HepG2 (cell line): Measurements from ENCODE around the gene ZFP64. TPM values are rescaled to one million over a fixed set of nuclear protein-coding genes. Genes with fewer than 3 reads are reported as not detected.

Experiments
- ATAC-seq: fragments of 200-7000 bp; cut with Tn5 transposase; 3 replicates; pipeline ENCODE4 v1.9.1; 2020; ENCODE audit warnings: mild to moderate bottlenecking, moderate library complexity
- BruUV-seq: library from RNA; stranded (reverse); fragments of 400-500 nt; replicated peaks from 2 replicates; lab custom pipeline; 2021; lab: Mats Ljungman, UMichigan
- CTCF ChIA-PET: fragments of 300-600 bp; formaldehyde crosslinking; extraction: SDS; loops from one replicate; lab custom pipeline; 2021; ENCODE audit warnings: low total read pairs, inconsistent platforms, low intra/inter-chr PET ratio; lab: Yijun Ruan, JAX
- POLR2A ChIA-PET: fragments of 350-600 bp; sonication (Branson Sonifier 250); formaldehyde crosslinking; loops from one replicate; lab custom pipeline; 2020; ENCODE audit warnings: antibody characterized with exemption, inconsistent platforms; lab: Yijun Ruan, JAX
- DNase-seq: peaks from one replicate; pipeline ENCODE4 v3.0.0-alpha.2; 2015; ENCODE audit warnings: low spot score
- FAIRE-seq: peaks from 3 replicates; lab custom pipeline; 2011; peaks lifted over from hg19 to GRCh38; lab: Jason Lieb, UNC
- H2AFZ ChIP-seq: one replicate; pipeline ENCODE4 v1.6.1; 2011; ENCODE audit warnings: low read length, inconsistent platforms
- H3K27ac ChIP-seq: fragments of 300-600 bp; 3 replicates; pipeline ENCODE4 v1.8.0; 2011; ENCODE audit warnings: mixed run types, mild to moderate bottlenecking, mixed read lengths, low read length, inconsistent platforms; ENCODE audit not compliant: insufficient read depth; ENCODE audit errors: extremely low read length
- H3K27me3 ChIP-seq, 2 experiments: fragments of 200-600 bp in 1 of 2; 2 replicates in 1 of 2; 3 replicates in 1 of 2; pipeline versions ENCODE4 v1.6.0 to v1.8.0; 2011; ENCODE audit warnings: low read length in 2 of 2, mild to moderate bottlenecking in 2 of 2, moderate library complexity in 2 of 2, inconsistent platforms in 1 of 2; ENCODE audit not compliant: insufficient read depth in 2 of 2, control insufficient read depth in 1 of 2
- H3K36me3 ChIP-seq, 2 experiments: fragments of 200-600 bp in 1 of 2; replicated peaks in 1 of 2; 2 replicates in 1 of 2; 3 replicates in 1 of 2; pipeline versions ENCODE4 v1.5.1 to v1.8.0; 2011; ENCODE audit warnings: low read length in 2 of 2, inconsistent platforms in 1 of 2; ENCODE audit not compliant: insufficient read depth in 2 of 2, control insufficient read depth in 1 of 2
- H3K4me1 ChIP-seq: 2 replicates; pipeline ENCODE4 v1.5.1; 2012; ENCODE audit warnings: low read length, inconsistent platforms; ENCODE audit not compliant: insufficient read depth
- H3K4me2 ChIP-seq: 2 replicates; pipeline ENCODE4 v1.6.0; 2011; ENCODE audit warnings: low read depth, low read length, inconsistent platforms
- H3K4me3 ChIP-seq, 3 experiments: fragments of 200-600 bp in 1 of 3; sonication (generic), shearing (Covaris generic) in 1 of 3; replicated peaks in 1 of 3; 2 replicates each; pipeline ENCODE4 v1.5.1; 2011 to 2016; ENCODE audit warnings: low read length in 3 of 3, inconsistent platforms in 2 of 3, low read depth in 2 of 3, mild to moderate bottlenecking in 2 of 3, control low read depth in 1 of 3, mixed read lengths in 1 of 3; ENCODE audit not compliant: insufficient read depth in 1 of 3
- H3K79me2 ChIP-seq: one replicate; pipeline ENCODE4 v1.6.1; 2011; ENCODE audit warnings: low read length, inconsistent platforms; ENCODE audit not compliant: insufficient read depth
- H3K9ac ChIP-seq: 2 replicates; pipeline ENCODE4 v1.6.0; 2011; ENCODE audit warnings: mild to moderate bottlenecking, low read depth, low read length, inconsistent platforms; ENCODE audit not compliant: insufficient read depth
- H3K9me3 ChIP-seq: 2 replicates; pipeline ENCODE4 v1.5.1; 2012; ENCODE audit warnings: mild to moderate bottlenecking, low read length
- H4K20me1 ChIP-seq: 2 replicates; pipeline ENCODE4 v1.6.0; 2011; ENCODE audit warnings: inconsistent platforms, mild to moderate bottlenecking, low read length, moderate library complexity; ENCODE audit not compliant: insufficient read depth
- BCL6 ChIP-seq: IDR thresholded peaks from 2 replicates; pipeline ENCODE4 v1.6.1; 2016; ENCODE audit warnings: missing genetic modification reagents, missing compliant biosample characterization
- FOXA1 ChIP-seq, 2 experiments: fragments of 450-650 bp in 1 of 2; sonication (generic) in 1 of 2; formaldehyde crosslinking in 1 of 2; IDR thresholded peaks; 2 replicates each; pipeline versions ENCODE4 v1.4.0 to v1.6.1; 2016 to 2020; ENCODE audit warnings: missing genetic modification reagents in 1 of 2
- GZF1 ChIP-seq: sonication (generic); formaldehyde crosslinking; IDR thresholded peaks from 2 replicates; pipeline ENCODE4 v1.5.1; 2020; ENCODE audit warnings: mild to moderate bottlenecking, missing genetic modification reagents
- MEIS1 ChIP-seq: sonication (generic); formaldehyde crosslinking; IDR thresholded peaks from 2 replicates; pipeline ENCODE4 v1.9.0; 2021; ENCODE audit warnings: mild to moderate bottlenecking, missing genetic modification reagents, moderate library complexity, borderline replicate concordance
- SMC3 ChIP-seq: IDR thresholded peaks from 2 replicates; pipeline ENCODE4 v1.6.1; 2011; ENCODE audit warnings: low read length, improper control_type of control experiment
- SRSF4 ChIP-seq: fragments of 200-400 bp; formaldehyde crosslinking; IDR thresholded peaks from one replicate; pipeline ENCODE4 v1.6.1; 2018; ENCODE audit warnings: mild to moderate bottlenecking, low read depth, low read length, moderate library complexity; ENCODE audit not compliant: poor library complexity, severe bottlenecking
- TGIF2 ChIP-seq: IDR thresholded peaks from 2 replicates; pipeline ENCODE4 v1.6.1; 2016; ENCODE audit warnings: control low read depth, missing compliant biosample characterization
- ZNF777 ChIP-seq: sonication (generic); formaldehyde crosslinking; IDR thresholded peaks from 2 replicates; pipeline ENCODE4 v1.4.0; 2020; ENCODE audit warnings: missing genetic modification reagents
- WGBS: methylation state at CpG from one replicate; pipeline ENCODE4 v1.1.6; 2017; ENCODE audit warnings: low lambda C conversion rate; 5-methylcytosine and 5-hydroxymethylcytosine counted together
- in situ Hi-C: cut with HindIII; loops from 2 replicates; pipeline ENCODE4 v1.10.0; 2017; ENCODE audit warnings: low pct_unique_long_range_greater_than_20kb; ENCODE audit not compliant: extremely low pct_ligation_motif_present
- intact Hi-C: fragments of 100-400 bp; cut with micrococcal nuclease; formaldehyde crosslinking; loops from one replicate; pipeline ENCODE4 v1.10.0; 2022; ENCODE audit not compliant: unreplicated experiment
- polyA plus RNA-seq, 8 experiments: library from polyadenylated mRNA; depleted of rRNA in 3 of 8; stranded (reverse) in 7 of 8; unstranded in 1 of 8; fragments of >200 nt; fragmentation: Illumina TruSeq in 4 of 8; extraction: Trizol in 4 of 8; gene quantifications; 2 replicates each; pipeline versions ENCODE4 v1.2.1 to v1.2.3, GENCODE V29; 2011 to 2016; ENCODE audit warnings: low read depth in 4 of 8, missing spikeins in 1 of 8, mixed read lengths in 1 of 8; ENCODE audit not compliant: insufficient read depth in 1 of 8
- total RNA-seq, 5 experiments: library from RNA; depleted of rRNA; stranded (reverse); fragments of >200 nt; fragmentation: Illumina TruSeq; extraction: Trizol; gene quantifications; 2 replicates each; pipeline ENCODE4 v1.2.3, GENCODE V29; 2016; ENCODE audit warnings: low read depth in 1 of 5
- TF ChIP-seq, protein P1 (sequence below): sonication (generic); formaldehyde crosslinking; IDR thresholded peaks from 2 replicates; pipeline ENCODE4 v1.4.0; 2020; ENCODE audit warnings: missing genetic modification reagents
- TF ChIP-seq, protein P2 (sequence below): sonication (generic); formaldehyde crosslinking; IDR thresholded peaks from 2 replicates; pipeline ENCODE4 v1.5.1; 2020; ENCODE audit warnings: mild to moderate bottlenecking, missing genetic modification reagents, borderline replicate concordance
- TF ChIP-seq, protein P3 (sequence below): sonication (generic); formaldehyde crosslinking; IDR thresholded peaks from 2 replicates; pipeline ENCODE4 v1.4.0; 2020; ENCODE audit warnings: missing genetic modification reagents, low read depth, mild to moderate bottlenecking, borderline replicate concordance
- TF ChIP-seq, protein P4 (sequence below): sonication (generic); formaldehyde crosslinking; IDR thresholded peaks from 2 replicates; pipeline ENCODE4 v1.4.0; 2020; ENCODE audit warnings: missing genetic modification reagents

Gene ZFP64
- total and polyA plus RNA-seq, 2 of the 13 experiments (the other 11 are each of a cell fraction or from before 2014, with no cell fraction given), result 12.0 to 24.3 TPM

DNA sequence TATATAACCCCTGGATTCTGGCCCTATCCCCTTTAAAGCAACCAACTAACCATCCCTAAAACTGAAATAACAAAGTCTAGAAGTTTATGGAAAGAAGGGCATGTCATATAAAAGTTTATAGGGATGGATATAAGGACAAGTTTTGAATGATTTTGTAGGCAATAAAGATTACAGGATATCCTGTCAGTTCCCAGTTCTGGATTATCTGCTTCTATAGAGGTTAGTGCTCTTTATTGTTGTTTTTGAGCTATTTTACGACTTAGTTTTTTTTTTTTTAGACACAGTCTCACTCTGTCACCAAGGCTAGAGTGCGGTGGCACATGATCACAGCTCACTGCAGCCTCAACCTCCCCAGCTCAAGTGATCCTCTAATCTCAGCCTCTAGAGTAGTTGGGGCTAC lies 48.3 kb downstream of the ZFP64 start:
- Histone ChIP-seq H3K9me3 (no peaks in the 10 kb centered on the region), H2AFZ (no peak overlapping the region), H3K9ac (no peak overlapping the region), H3K4me2 (no peak overlapping the region), H3K4me1 (no peaks in the 10 kb centered on the region), H3K27me3 (no peaks in the 10 kb centered on the region), H3K36me3 (no peaks in the 10 kb centered on the region), H3K79me2 (no peaks in the 10 kb centered on the region), H3K4me3 (no peak overlapping the region), H3K27ac (no peak overlapping the region), H4K20me1 (no peaks in the 10 kb centered on the region)
- POLR2A ChIA-PET, result no interaction called here
- BruUV-seq, result no TSS peak
- FAIRE-seq (no peak), DNase-seq (no peak), ATAC-seq (no peak)
- intact Hi-C loops (no loop called here), in situ Hi-C loops (no loop called here)
- CTCF ChIA-PET, result no interaction called here
- 89% methylated on average over 2 of the region's 2 CpGs for WGBS
- TF ChIP-seq MEIS1 (CRISPR knock-in tag), result no peak
- no peak for TF ChIP-seq TGIF2 (CRISPR knock-in tag)
- no peak for TF ChIP-seq FOXA1 (IDR thresholded peaks at IDR 0.05)
- TF ChIP-seq FOXA1 (CRISPR knock-in tag; IDR thresholded peaks at IDR 0.05), result no peak
- no peak for TF ChIP-seq GZF1 (CRISPR knock-in tag)
- no peak for TF ChIP-seq SMC3
- no peak for TF ChIP-seq SRSF4
- TF ChIP-seq, protein P1, sequence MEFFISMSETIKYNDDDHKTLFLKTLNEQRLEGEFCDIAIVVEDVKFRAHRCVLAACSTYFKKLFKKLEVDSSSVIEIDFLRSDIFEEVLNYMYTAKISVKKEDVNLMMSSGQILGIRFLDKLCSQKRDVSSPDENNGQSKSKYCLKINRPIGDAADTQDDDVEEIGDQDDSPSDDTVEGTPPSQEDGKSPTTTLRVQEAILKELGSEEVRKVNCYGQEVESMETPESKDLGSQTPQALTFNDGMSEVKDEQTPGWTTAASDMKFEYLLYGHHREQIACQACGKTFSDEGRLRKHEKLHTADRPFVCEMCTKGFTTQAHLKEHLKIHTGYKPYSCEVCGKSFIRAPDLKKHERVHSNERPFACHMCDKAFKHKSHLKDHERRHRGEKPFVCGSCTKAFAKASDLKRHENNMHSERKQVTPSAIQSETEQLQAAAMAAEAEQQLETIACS, result no peak
- TF ChIP-seq, protein P2, sequence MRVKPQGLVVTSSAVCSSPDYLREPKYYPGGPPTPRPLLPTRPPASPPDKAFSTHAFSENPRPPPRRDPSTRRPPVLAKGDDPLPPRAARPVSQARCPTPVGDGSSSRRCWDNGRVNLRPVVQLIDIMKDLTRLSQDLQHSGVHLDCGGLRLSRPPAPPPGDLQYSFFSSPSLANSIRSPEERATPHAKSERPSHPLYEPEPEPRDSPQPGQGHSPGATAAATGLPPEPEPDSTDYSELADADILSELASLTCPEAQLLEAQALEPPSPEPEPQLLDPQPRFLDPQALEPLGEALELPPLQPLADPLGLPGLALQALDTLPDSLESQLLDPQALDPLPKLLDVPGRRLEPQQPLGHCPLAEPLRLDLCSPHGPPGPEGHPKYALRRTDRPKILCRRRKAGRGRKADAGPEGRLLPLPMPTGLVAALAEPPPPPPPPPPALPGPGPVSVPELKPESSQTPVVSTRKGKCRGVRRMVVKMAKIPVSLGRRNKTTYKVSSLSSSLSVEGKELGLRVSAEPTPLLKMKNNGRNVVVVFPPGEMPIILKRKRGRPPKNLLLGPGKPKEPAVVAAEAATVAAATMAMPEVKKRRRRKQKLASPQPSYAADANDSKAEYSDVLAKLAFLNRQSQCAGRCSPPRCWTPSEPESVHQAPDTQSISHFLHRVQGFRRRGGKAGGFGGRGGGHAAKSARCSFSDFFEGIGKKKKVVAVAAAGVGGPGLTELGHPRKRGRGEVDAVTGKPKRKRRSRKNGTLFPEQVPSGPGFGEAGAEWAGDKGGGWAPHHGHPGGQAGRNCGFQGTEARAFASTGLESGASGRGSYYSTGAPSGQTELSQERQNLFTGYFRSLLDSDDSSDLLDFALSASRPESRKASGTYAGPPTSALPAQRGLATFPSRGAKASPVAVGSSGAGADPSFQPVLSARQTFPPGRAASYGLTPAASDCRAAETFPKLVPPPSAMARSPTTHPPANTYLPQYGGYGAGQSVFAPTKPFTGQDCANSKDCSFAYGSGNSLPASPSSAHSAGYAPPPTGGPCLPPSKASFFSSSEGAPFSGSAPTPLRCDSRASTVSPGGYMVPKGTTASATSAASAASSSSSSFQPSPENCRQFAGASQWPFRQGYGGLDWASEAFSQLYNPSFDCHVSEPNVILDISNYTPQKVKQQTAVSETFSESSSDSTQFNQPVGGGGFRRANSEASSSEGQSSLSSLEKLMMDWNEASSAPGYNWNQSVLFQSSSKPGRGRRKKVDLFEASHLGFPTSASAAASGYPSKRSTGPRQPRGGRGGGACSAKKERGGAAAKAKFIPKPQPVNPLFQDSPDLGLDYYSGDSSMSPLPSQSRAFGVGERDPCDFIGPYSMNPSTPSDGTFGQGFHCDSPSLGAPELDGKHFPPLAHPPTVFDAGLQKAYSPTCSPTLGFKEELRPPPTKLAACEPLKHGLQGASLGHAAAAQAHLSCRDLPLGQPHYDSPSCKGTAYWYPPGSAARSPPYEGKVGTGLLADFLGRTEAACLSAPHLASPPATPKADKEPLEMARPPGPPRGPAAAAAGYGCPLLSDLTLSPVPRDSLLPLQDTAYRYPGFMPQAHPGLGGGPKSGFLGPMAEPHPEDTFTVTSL (CRISPR knock-in tag), result no peak
- no peak for TF ChIP-seq BCL6 (CRISPR knock-in tag)
- TF ChIP-seq, protein P3, sequence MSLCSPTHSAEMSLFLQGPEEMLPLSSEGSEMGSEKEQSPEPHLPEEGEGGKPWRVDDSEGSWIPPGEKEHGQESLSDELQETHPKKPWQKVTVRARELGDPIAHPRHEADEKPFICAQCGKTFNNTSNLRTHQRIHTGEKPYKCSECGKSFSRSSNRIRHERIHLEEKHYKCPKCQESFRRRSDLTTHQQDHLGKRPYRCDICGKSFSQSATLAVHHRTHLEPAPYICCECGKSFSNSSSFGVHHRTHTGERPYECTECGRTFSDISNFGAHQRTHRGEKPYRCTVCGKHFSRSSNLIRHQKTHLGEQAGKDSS (CRISPR knock-in tag), result no peak
- no peak for TF ChIP-seq ZNF777 (CRISPR knock-in tag)
- TF ChIP-seq, protein P4, sequence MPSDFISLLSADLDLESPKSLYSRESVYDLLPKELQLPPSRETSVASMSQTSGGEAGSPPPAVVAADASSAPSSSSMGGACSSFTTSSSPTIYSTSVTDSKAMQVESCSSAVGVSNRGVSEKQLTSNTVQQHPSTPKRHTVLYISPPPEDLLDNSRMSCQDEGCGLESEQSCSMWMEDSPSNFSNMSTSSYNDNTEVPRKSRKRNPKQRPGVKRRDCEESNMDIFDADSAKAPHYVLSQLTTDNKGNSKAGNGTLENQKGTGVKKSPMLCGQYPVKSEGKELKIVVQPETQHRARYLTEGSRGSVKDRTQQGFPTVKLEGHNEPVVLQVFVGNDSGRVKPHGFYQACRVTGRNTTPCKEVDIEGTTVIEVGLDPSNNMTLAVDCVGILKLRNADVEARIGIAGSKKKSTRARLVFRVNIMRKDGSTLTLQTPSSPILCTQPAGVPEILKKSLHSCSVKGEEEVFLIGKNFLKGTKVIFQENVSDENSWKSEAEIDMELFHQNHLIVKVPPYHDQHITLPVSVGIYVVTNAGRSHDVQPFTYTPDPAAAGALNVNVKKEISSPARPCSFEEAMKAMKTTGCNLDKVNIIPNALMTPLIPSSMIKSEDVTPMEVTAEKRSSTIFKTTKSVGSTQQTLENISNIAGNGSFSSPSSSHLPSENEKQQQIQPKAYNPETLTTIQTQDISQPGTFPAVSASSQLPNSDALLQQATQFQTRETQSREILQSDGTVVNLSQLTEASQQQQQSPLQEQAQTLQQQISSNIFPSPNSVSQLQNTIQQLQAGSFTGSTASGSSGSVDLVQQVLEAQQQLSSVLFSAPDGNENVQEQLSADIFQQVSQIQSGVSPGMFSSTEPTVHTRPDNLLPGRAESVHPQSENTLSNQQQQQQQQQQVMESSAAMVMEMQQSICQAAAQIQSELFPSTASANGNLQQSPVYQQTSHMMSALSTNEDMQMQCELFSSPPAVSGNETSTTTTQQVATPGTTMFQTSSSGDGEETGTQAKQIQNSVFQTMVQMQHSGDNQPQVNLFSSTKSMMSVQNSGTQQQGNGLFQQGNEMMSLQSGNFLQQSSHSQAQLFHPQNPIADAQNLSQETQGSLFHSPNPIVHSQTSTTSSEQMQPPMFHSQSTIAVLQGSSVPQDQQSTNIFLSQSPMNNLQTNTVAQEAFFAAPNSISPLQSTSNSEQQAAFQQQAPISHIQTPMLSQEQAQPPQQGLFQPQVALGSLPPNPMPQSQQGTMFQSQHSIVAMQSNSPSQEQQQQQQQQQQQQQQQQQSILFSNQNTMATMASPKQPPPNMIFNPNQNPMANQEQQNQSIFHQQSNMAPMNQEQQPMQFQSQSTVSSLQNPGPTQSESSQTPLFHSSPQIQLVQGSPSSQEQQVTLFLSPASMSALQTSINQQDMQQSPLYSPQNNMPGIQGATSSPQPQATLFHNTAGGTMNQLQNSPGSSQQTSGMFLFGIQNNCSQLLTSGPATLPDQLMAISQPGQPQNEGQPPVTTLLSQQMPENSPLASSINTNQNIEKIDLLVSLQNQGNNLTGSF (CRISPR knock-in tag), result no peak
